Calu3 (cell line): ENCODE results near the gene PAOX. TPM values are rescaled to one million over a fixed set of nuclear protein-coding genes. Genes with fewer than 3 reads are reported as not detected.

Experiments
- BruUV-seq: library from RNA; stranded (reverse); fragments of 400-500 nt; replicated peaks from 2 replicates; lab custom pipeline; 2021; lab: Mats Ljungman, UMichigan
- CTCF ChIA-PET: fragments of 300-600 bp; sonication (Branson Sonifier 250); formaldehyde crosslinking; loops from one replicate; lab custom pipeline; 2022; ENCODE audit warnings: antibody characterized with exemption; lab: Charles Lee
- DNase-seq: peaks from one replicate; pipeline ENCODE4 v3.0.0; 2022
- H3K27ac Mint-ChIP-seq: one replicate; pipeline ENCODE4 v1.8.0; 2022; ENCODE audit warnings: mixed read lengths; ENCODE audit not compliant: unreplicated experiment
- H3K27me3 Mint-ChIP-seq: one replicate; pipeline ENCODE4 v1.8.0; 2022; ENCODE audit warnings: mixed read lengths; ENCODE audit not compliant: unreplicated experiment
- H3K36me3 Mint-ChIP-seq: one replicate; pipeline ENCODE4 v1.8.0; 2022; ENCODE audit warnings: mild to moderate bottlenecking, moderate library complexity, mixed read lengths; ENCODE audit not compliant: insufficient read depth, unreplicated experiment
- H3K4me1 Mint-ChIP-seq: one replicate; pipeline ENCODE4 v1.8.0; 2022; ENCODE audit warnings: mild to moderate bottlenecking, low read depth, mixed read lengths; ENCODE audit not compliant: unreplicated experiment
- H3K4me3 Mint-ChIP-seq: one replicate; pipeline ENCODE4 v1.8.0; 2022; ENCODE audit warnings: mild to moderate bottlenecking, low read depth, moderate library complexity, mixed read lengths; ENCODE audit not compliant: unreplicated experiment
- H3K9me3 Mint-ChIP-seq: one replicate; pipeline ENCODE4 v1.8.0; 2022; ENCODE audit warnings: low read depth, mixed read lengths; ENCODE audit not compliant: unreplicated experiment
- intact Hi-C: fragments of 100-400 bp; cut with micrococcal nuclease; formaldehyde crosslinking; loops from one replicate; pipeline ENCODE4 v1.10.0; 2022; ENCODE audit not compliant: unreplicated experiment
- total RNA-seq: library from RNA; stranded (reverse); gene quantifications from 2 replicates; pipeline ENCODE4 v1.2.3, GENCODE V29; 2022
- TF ChIP-seq, protein P1 (sequence below): fragments of 200-600 bp; IDR thresholded peaks from one replicate; pipeline ENCODE4 v1.8.0; 2022; ENCODE audit warnings: antibody characterized with exemption; ENCODE audit not compliant: unreplicated experiment

PAOX gene
- total RNA-seq, 1 experiment from 2014 or later: 2.9 TPM

DNA sequence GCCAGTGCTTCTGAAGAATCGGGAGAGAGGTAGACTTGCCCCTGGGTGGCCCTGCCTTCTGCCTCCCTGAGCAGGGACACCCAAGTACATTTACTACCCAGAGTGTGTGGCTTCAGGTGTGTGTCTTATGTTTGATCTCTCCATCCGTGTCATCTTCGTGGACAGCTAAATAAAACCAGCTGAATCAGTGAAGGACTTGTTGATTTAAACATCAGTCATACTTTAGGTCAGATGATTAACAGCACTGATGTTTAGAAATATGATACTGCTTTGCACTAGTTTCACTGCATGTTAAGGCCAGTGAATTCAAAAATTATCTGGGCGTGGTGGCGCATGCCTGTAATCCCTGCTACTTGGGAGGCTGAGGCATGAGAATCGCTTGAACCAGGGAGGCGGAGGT, 18.9 kb downstream of the PAOX start:
- intact Hi-C loops: no loop called here
- H3K36me3 Mint-ChIP-seq: peaks cover 36% of the 10 kb centered on the region
- no peak overlapping the region for H3K4me3 Mint-ChIP-seq
- no peaks in the 10 kb centered on the region for H3K27me3 Mint-ChIP-seq
- TF ChIP-seq, protein P1, sequence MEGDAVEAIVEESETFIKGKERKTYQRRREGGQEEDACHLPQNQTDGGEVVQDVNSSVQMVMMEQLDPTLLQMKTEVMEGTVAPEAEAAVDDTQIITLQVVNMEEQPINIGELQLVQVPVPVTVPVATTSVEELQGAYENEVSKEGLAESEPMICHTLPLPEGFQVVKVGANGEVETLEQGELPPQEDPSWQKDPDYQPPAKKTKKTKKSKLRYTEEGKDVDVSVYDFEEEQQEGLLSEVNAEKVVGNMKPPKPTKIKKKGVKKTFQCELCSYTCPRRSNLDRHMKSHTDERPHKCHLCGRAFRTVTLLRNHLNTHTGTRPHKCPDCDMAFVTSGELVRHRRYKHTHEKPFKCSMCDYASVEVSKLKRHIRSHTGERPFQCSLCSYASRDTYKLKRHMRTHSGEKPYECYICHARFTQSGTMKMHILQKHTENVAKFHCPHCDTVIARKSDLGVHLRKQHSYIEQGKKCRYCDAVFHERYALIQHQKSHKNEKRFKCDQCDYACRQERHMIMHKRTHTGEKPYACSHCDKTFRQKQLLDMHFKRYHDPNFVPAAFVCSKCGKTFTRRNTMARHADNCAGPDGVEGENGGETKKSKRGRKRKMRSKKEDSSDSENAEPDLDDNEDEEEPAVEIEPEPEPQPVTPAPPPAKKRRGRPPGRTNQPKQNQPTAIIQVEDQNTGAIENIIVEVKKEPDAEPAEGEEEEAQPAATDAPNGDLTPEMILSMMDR: no peak
- H3K4me1 Mint-ChIP-seq: no peaks in the 10 kb centered on the region
- H3K27ac Mint-ChIP-seq: no peak overlapping the region
- no TSS peak for BruUV-seq
- DNase-seq: no peak
- H3K9me3 Mint-ChIP-seq: no peaks in the 10 kb centered on the region
- CTCF ChIA-PET: no interaction called here

DNA sequence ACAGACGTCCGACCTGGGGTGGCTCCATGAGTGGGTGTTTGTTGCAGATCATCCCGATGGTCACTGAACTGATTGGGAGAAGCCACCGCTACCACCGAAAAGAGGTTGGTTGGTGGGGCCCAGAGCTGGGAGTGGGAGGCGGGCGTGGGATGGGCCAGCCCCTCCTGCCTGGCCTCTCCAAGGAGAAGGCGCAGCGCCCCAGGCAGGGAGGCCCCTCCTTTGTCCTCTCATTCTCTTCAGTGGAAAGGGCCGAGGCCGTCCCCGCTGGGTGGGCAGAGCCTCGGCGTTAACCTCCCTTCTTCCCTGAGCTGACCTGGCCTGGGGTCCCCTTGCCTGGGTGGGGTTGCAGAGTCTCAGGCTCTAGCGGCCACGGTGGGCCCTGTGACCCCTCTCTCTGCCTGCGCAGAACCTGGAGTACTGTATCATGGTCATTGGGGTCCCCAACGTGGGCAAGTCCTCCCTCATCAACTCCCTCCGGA, 20.1 kb downstream of the PAOX start:
- no peaks in the 10 kb centered on the region for H3K9me3 Mint-ChIP-seq
- CTCF ChIA-PET: no interaction called here
- intact Hi-C loops: no loop called here
- no peak overlapping the region for H3K27ac Mint-ChIP-seq
- BruUV-seq: no TSS peak
- H3K4me1 Mint-ChIP-seq: no peaks in the 10 kb centered on the region
- no peak for DNase-seq
- no peaks in the 10 kb centered on the region for H3K27me3 Mint-ChIP-seq
- H3K36me3 Mint-ChIP-seq: peaks cover 32% of the 10 kb centered on the region
- TF ChIP-seq, protein P1: no peak
- H3K4me3 Mint-ChIP-seq: no peak overlapping the region

DNA sequence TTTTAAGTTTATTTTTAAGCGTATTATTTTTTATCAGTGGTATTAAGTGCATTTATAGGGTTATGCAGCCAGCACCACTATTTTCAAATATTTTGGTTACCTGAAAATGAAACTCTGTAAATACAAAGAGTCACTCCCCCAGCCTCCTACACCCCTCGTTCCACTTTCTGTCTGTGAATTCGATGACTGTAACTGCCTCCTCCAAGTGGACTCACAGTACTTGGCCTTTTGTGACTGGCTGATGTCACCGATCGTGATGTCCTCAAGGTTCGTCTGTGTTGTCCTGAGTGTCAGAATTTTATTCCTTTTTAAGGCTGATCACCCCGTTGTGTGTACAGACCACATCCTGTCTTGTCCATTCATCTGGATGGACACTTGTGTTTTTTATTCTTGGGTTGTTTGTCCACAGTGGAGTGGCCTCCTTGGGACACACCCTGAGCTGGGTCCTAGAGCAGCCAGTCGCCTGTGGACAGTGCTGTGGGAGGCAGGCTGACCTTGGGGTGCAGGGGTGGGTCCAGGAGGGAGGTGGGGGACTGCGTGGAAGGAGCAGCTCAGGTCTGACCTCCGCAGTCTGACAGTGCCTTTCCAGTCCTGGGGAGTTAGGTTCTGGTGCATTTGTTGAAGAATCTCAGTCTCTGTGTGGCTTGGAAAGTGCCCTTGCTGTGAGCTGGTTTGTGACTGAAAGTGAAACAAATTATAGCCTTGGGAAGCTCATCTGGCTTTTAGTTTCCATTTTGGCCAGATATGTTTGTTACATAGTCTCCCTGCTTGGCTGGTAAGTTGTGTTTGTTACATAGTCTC, 21.8 kb downstream of the PAOX start:
- intact Hi-C loops: no loop called here
- CTCF ChIA-PET: no interaction called here
- Mint-ChIP-seq H3K36me3 (peaks cover 17% of the 10 kb centered on the region), H3K4me3 (no peak overlapping the region), H3K9me3 (no peaks in the 10 kb centered on the region), H3K27me3 (no peaks in the 10 kb centered on the region), H3K4me1 (peaks cover 5% of the 10 kb centered on the region), H3K27ac (no peak overlapping the region)
- no peak for DNase-seq
- TF ChIP-seq, protein P1: no peak
- no TSS peak for BruUV-seq

DNA sequence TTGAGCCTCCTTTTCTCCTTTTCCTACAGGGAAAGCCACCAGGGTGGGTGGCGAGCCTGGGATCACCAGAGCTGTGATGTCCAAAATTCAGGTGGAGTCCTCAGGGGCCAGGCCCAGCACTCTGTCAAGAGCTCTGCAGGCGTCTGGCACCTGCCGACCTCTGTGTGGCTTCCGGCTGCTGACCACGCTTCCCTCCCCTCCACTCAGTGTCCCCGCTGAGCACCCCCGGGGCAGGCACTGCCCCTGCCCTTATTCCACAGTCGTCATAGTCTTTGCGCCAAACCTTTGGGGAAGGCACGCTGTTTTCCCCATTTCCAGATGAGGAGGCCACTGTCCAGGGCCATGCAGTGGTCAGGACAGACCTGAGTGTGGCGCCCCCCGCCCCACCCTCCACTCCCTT, 22.4 kb downstream of the PAOX start:
- no peaks in the 10 kb centered on the region for H3K27me3 Mint-ChIP-seq
- no peaks in the 10 kb centered on the region for H3K9me3 Mint-ChIP-seq
- peaks cover 9% of the 10 kb centered on the region for H3K4me1 Mint-ChIP-seq
- no peak for DNase-seq
- CTCF ChIA-PET: no interaction called here
- no TSS peak for BruUV-seq
- intact Hi-C loops: no loop called here
- no peak overlapping the region for H3K4me3 Mint-ChIP-seq
- TF ChIP-seq, protein P1: no peak
- peaks cover 17% of the 10 kb centered on the region for H3K36me3 Mint-ChIP-seq
- H3K27ac Mint-ChIP-seq: no peak overlapping the region
